Neuronal stem cell (in vitro differentiated cells): ENCODE measurements around the gene TIMM17A. TPM values are rescaled to one million over a fixed set of nuclear protein-coding genes. Genes with fewer than 3 reads are reported as not detected.
"Not testable (repeated sequence)": the region's sequence is repeated elsewhere in the genome, so short reads cannot be mapped to it uniquely, and the experiment has no call there.

Experiments used
- DNase-seq: peaks from one replicate; pipeline ENCODE4 v3.0.0-alpha.2; 2013; ENCODE audit warnings: low spot score
- H2AFZ ChIP-seq: one replicate; pipeline ENCODE4 v1.6.1; 2013; ENCODE audit warnings: mild to moderate bottlenecking, low read length, inconsistent platforms
- H2AK5ac ChIP-seq: 2 replicates; pipeline ENCODE4 v1.6.1; 2013; ENCODE audit warnings: low read depth, mild to moderate bottlenecking, inconsistent platforms, low read length, moderate library complexity, mixed read lengths
- H2BK120ac ChIP-seq: 2 replicates; pipeline ENCODE4 v1.6.1; 2013; ENCODE audit warnings: low read depth, mild to moderate bottlenecking, inconsistent platforms, low read length, moderate library complexity, mixed read lengths
- H2BK12ac ChIP-seq: one replicate; pipeline ENCODE4 v1.6.1; 2013; ENCODE audit warnings: low read length, inconsistent platforms
- H2BK15ac ChIP-seq: 2 replicates; pipeline ENCODE4 v1.6.1; 2013; ENCODE audit warnings: mild to moderate bottlenecking, low read length, inconsistent platforms, mixed read lengths
- H2BK5ac ChIP-seq: one replicate; pipeline ENCODE4 v1.6.1; 2013; ENCODE audit warnings: inconsistent platforms, mild to moderate bottlenecking, low read length, moderate library complexity
- H3K14ac ChIP-seq: one replicate; pipeline ENCODE4 v1.6.1; 2013; ENCODE audit warnings: low read length, inconsistent platforms
- H3K18ac ChIP-seq: 2 replicates; pipeline ENCODE4 v1.6.1; 2013; ENCODE audit warnings: low read length, inconsistent platforms
- H3K23ac ChIP-seq: 2 replicates; pipeline ENCODE4 v1.6.1; 2013; ENCODE audit warnings: low read depth, mild to moderate bottlenecking, mixed read lengths, low read length, inconsistent platforms; ENCODE audit not compliant: poor library complexity
- H3K27ac ChIP-seq: replicated peaks from 3 replicates; pipeline ENCODE4 v1.5.1; 2013; ENCODE audit warnings: low read length, inconsistent platforms
- H3K27me3 ChIP-seq, 3 experiments: 2 replicates each; pipeline ENCODE4 v1.6.1; 2013; ENCODE audit warnings: low read length in 3 of 3, mild to moderate bottlenecking in 2 of 3, inconsistent platforms in 1 of 3, low read depth in 1 of 3, mixed read lengths in 1 of 3, moderate library complexity in 1 of 3; ENCODE audit not compliant: control insufficient read depth in 3 of 3, insufficient read depth in 3 of 3
- H3K36me3 ChIP-seq, 2 donors: replicated peaks in 1 of 2; 2 replicates each; pipeline ENCODE4 v1.6.1; 2013; ENCODE audit warnings: low read length in 2 of 2; ENCODE audit not compliant: control insufficient read depth in 2 of 2, insufficient read depth in 2 of 2
- H3K4ac ChIP-seq: 2 replicates; pipeline ENCODE4 v1.6.1; 2013; ENCODE audit warnings: inconsistent platforms, mild to moderate bottlenecking, low read length, moderate library complexity
- H3K4me1 ChIP-seq, 2 donors: 1 replicate in 1 of 2; 2 replicates in 1 of 2; pipeline ENCODE4 v1.6.1; 2013; ENCODE audit warnings: low read length in 2 of 2, low read depth in 1 of 2; ENCODE audit not compliant: control insufficient read depth in 2 of 2, insufficient read depth in 1 of 2
- H3K4me2 ChIP-seq: one replicate; pipeline ENCODE4 v1.6.1; 2013; ENCODE audit warnings: mild to moderate bottlenecking, low read length, inconsistent platforms; ENCODE audit not compliant: insufficient read depth, poor library complexity, severe bottlenecking
- H3K4me3 ChIP-seq, 2 donors: 2 replicates each; pipeline ENCODE4 v1.5.1; 2013; ENCODE audit warnings: low read length in 2 of 2, mild to moderate bottlenecking in 2 of 2, inconsistent platforms in 1 of 2, moderate library complexity in 1 of 2
- H3K79me1 ChIP-seq: one replicate; pipeline ENCODE4 v1.6.1; 2013; ENCODE audit warnings: low read depth, mild to moderate bottlenecking, inconsistent platforms, low read length, moderate library complexity
- H3K9ac ChIP-seq: one replicate; pipeline ENCODE4 v1.6.1; 2013; ENCODE audit warnings: mild to moderate bottlenecking, low read depth, low read length, inconsistent platforms; ENCODE audit not compliant: poor library complexity
- H3K9me3 ChIP-seq, 2 donors: replicated peaks in 1 of 2; 2 replicates each; pipeline versions ENCODE3 to v1.6.1; 2013; ENCODE audit warnings: low read length in 2 of 2, mild to moderate bottlenecking in 2 of 2, inconsistent platforms in 1 of 2, low read depth in 1 of 2, mixed read lengths in 1 of 2, moderate library complexity in 1 of 2; ENCODE audit not compliant: control insufficient read depth in 2 of 2, insufficient read depth in 1 of 2
- H4K8ac ChIP-seq: one replicate; pipeline ENCODE4 v1.6.1; 2013; ENCODE audit warnings: low read depth, mild to moderate bottlenecking, inconsistent platforms, low read length, moderate library complexity
- H4K91ac ChIP-seq: one replicate; pipeline ENCODE4 v1.6.1; 2013; ENCODE audit warnings: low read length, low read depth, mild to moderate bottlenecking, inconsistent platforms; ENCODE audit not compliant: poor library complexity
- WGBS, 2 donors: extraction: QIAGEN DNeasy Blood & Tissue Kit; methylation state at CpG; one replicate each; pipeline ENCODE4 v1.1.7; 2013; ENCODE audit warnings: missing lambda C conversion rate in 2 of 2, mixed read lengths in 1 of 2; ENCODE audit not compliant: insufficient read length in 2 of 2, insufficient replicate concordance in 1 of 2; ENCODE audit errors: extremely low coverage in 2 of 2; 5-methylcytosine and 5-hydroxymethylcytosine counted together
- small RNA-seq: library from polyadenylated mRNA; stranded (forward); fragments of <200 nt; extraction: miRNeasy Mini kit (QIAGEN cat#:217004); gene quantifications from one replicate; pipeline ENCODE3, GENCODE V24; 2013; ENCODE audit not compliant: insufficient read depth

The TIMM17A gene

DNA sequence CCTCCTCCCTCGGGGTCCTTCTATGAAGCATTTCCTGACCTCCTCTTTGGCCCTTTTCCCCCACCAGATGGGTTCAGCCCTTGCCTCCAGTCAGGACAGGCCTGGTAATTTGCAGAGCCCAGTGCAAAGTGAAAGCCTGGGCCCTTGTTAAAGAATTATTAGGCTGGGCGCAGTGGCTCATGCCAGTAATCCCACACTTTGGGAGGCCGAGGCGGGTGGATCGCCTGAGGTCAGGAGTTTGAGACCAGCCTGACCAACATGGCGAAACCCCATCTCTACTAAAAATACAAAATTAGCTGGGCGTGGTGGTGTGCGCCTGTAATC lies 63.9 kb downstream of the TIMM17A start:
- Histone ChIP-seq H2BK5ac (peak overlapping the region; percentile 19), H2BK15ac (peak overlapping the region; percentile 90), H3K18ac (peak overlapping the region; percentile 78), H3K4me1 (peaks cover 0 to 17% of the 10 kb centered on the region in 2 donors), H3K9ac (peak overlapping the region; percentile 50), H3K27me3 (peaks cover 0 to 23% (median 0%) of the 10 kb centered on the region in 3 experiments), H2AK5ac (peak overlapping the region; percentile 95)
- H3K27ac ChIP-seq, H3K36me3 ChIP-seq, H3K23ac ChIP-seq, H4K8ac ChIP-seq, H3K4ac ChIP-seq, H3K79me1 ChIP-seq, H2BK120ac ChIP-seq, H3K4me3 ChIP-seq, H3K4me2 ChIP-seq, H2AFZ ChIP-seq, H3K14ac ChIP-seq, H2BK12ac ChIP-seq, H4K91ac ChIP-seq, H3K9me3 ChIP-seq, DNase-seq: not testable (repeated sequence)
- WGBS, 2 donors, result no CpG with 5 or more reads among the region's 8 CpGs

Small RNA genes lying within 50 kb of the gene (small RNA-seq; reads per million reads assigned to genes)
- gene MIR6740 (2.8 reads per million), gene RF00156 (not detected)
